Naive thymus-derived CD4-positive, alpha-beta T cell (primary cell): ENCODE data around the gene LMX1A. TPM values are rescaled to one million over a fixed set of nuclear protein-coding genes. Genes with fewer than 3 reads are reported as not detected.

Source experiments
- ATAC-seq: fragments of 150-1000 bp; cut with Tn5 transposase; 2 replicates; pipeline ENCODE4 v1.10.0; 2021; ENCODE audit warnings: mild to moderate bottlenecking, moderate library complexity
- CTCF ChIA-PET: fragments of 350-600 bp; sonication (Branson Sonifier 250); formaldehyde crosslinking; loops from one replicate; lab custom pipeline; 2021; ENCODE audit warnings: antibody characterized with exemption; lab: Charles Lee
- POLR2A ChIA-PET: fragments of 350-600 bp; sonication (Branson Sonifier 250); formaldehyde crosslinking; loops from one replicate; lab custom pipeline; 2021; ENCODE audit warnings: antibody characterized with exemption, inconsistent platforms; lab: Charles Lee
- DNase-seq, 9 donors: peaks; one replicate each; pipeline versions ENCODE4 v3.0.0 to v3.0.0-alpha.2; 2020 to 2022; ENCODE audit warnings: mixed read lengths in 1 of 9
- H3K27ac ChIP-seq: one replicate; pipeline ENCODE4 v1.7.0; 2013; ENCODE audit warnings: mild to moderate bottlenecking, low read depth, low read length, moderate library complexity
- H3K27me3 ChIP-seq, 2 donors: one replicate each; pipeline ENCODE4 v1.7.0; 2013; ENCODE audit warnings: low read length in 2 of 2, mild to moderate bottlenecking in 2 of 2, moderate library complexity in 2 of 2; ENCODE audit not compliant: control insufficient read depth in 2 of 2, insufficient read depth in 2 of 2
- H3K36me3 ChIP-seq, 3 experiments: 1 replicate in 2 of 3; 2 replicates in 1 of 3; pipeline ENCODE4 v1.7.0; 2013; ENCODE audit warnings: low read length in 3 of 3, mild to moderate bottlenecking in 3 of 3, moderate library complexity in 1 of 3; ENCODE audit not compliant: insufficient read depth in 3 of 3, control insufficient read depth in 2 of 3
- H3K4me1 ChIP-seq, 2 donors: one replicate each; pipeline ENCODE4 v1.7.0; 2013; ENCODE audit warnings: low read length in 2 of 2, mild to moderate bottlenecking in 2 of 2, moderate library complexity in 1 of 2; ENCODE audit not compliant: control insufficient read depth in 2 of 2, insufficient read depth in 2 of 2
- H3K4me3 ChIP-seq: 2 replicates; pipeline ENCODE4 v1.7.0; 2013; ENCODE audit warnings: mild to moderate bottlenecking, low read length
- H3K9me3 ChIP-seq, 3 experiments: 1 replicate in 2 of 3; 2 replicates in 1 of 3; pipeline ENCODE4 v1.7.0; 2013; ENCODE audit warnings: low read length in 3 of 3; ENCODE audit not compliant: control insufficient read depth in 2 of 3
- H3K27ac Mint-ChIP-seq, 9 donors: one replicate each; pipeline ENCODE4 v1.8.0; 2020 to 2022; ENCODE audit warnings: mixed read lengths in 9 of 9, mild to moderate bottlenecking in 8 of 9, moderate library complexity in 5 of 9, inconsistent platforms in 2 of 9
- H3K27me3 Mint-ChIP-seq, 5 donors: one replicate each; pipeline ENCODE4 v1.8.0; 2021 to 2022; ENCODE audit warnings: mixed read lengths in 5 of 5, mild to moderate bottlenecking in 1 of 5
- H3K36me3 Mint-ChIP-seq, 5 donors: one replicate each; pipeline ENCODE4 v1.8.0; 2020 to 2022; ENCODE audit warnings: mixed read lengths in 5 of 5, mild to moderate bottlenecking in 3 of 5, inconsistent platforms in 1 of 5
- H3K4me1 Mint-ChIP-seq, 7 donors: one replicate each; pipeline ENCODE4 v1.8.0; 2020 to 2022; ENCODE audit warnings: mixed read lengths in 7 of 7, mild to moderate bottlenecking in 3 of 7, inconsistent platforms in 1 of 7
- H3K4me3 Mint-ChIP-seq, 10 donors: one replicate each; pipeline ENCODE4 v1.8.0; 2020 to 2022; ENCODE audit warnings: mild to moderate bottlenecking in 10 of 10, mixed read lengths in 10 of 10, moderate library complexity in 6 of 10, inconsistent platforms in 2 of 10
- H3K9me3 Mint-ChIP-seq, 11 donors: one replicate each; pipeline ENCODE4 v1.8.0; 2020 to 2022; ENCODE audit warnings: mixed read lengths in 11 of 11, mild to moderate bottlenecking in 4 of 11, inconsistent platforms in 1 of 11, moderate library complexity in 1 of 11
- intact Hi-C, 2 donors: fragments of 100-400 bp; cut with micrococcal nuclease; formaldehyde crosslinking; loops; one replicate each; pipeline ENCODE4 v1.15.1; 2023
- polyA plus RNA-seq, 2 donors: library from polyadenylated mRNA; unstranded; fragments of 300-500 nt; fragmentation: Illumina TruSeq; gene quantifications; one replicate each; pipeline ENCODE4 v1.2.3, GENCODE V29; 2021
- total RNA-seq, 6 experiments: library from RNA in 5 of 6; stranded (reverse) in 5 of 6; gene quantifications; 1 replicate in 5 of 6; 2 replicates in 1 of 6; pipeline ENCODE4 v1.2.3 and lab custom pipeline; 2021 to 2026

LMX1A gene
- total and polyA plus RNA-seq, 7 experiments from 2014 or later: not detected

DNA sequence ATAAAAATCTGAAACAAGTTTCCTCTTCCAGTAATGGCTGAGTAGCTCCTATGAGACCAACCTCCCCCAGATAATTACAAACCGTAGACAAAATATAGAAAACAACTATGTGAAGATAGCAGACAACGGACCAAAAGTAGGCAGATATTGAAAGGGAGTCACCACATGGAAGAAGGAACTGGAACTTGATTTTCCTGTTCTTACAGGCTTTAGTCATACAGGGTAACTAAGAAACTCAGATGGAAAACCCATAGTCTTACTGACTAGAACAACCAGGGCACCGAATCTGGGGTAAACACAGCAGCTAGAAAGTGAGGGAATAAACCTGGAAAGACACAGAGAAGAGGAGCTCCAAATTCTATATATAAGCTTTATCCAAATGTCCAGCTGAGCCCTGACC, 26.0 kb downstream of the LMX1A start:
- Mint-ChIP-seq H3K4me1 (no peaks in the 10 kb centered on the region), H3K27me3 (peaks cover 11 to 47% (median 34%) of the 10 kb centered on the region in 5 donors), H3K36me3 (no peaks in the 10 kb centered on the region), H3K9me3 (peaks cover 0 to 6% (median 2%) of the 10 kb centered on the region in 11 donors), H3K4me3 (no peak overlapping the region), H3K27ac (no peak overlapping the region)
- DNase-seq (no peak), ATAC-seq (no peak)
- ChIA-PET CTCF (no interaction called here), POLR2A (no interaction called here)
- Histone ChIP-seq H3K36me3 (no peaks in the 10 kb centered on the region), H3K27me3 (peaks cover 0 to 5% of the 10 kb centered on the region in 2 donors), H3K27ac (no peak overlapping the region), H3K4me1 (no peaks in the 10 kb centered on the region), H3K4me3 (no peak overlapping the region), H3K9me3 (no peaks in the 10 kb centered on the region)
- intact Hi-C loops: no loop called here

GRCh38 chr1:165329104-165329503, 27.4 kb downstream of the LMX1A start:
- Histone ChIP-seq H3K27me3 (peaks cover 0 to 5% of the 10 kb centered on the region in 2 donors), H3K27ac (no peak overlapping the region), H3K9me3 (no peaks in the 10 kb centered on the region), H3K4me1 (no peaks in the 10 kb centered on the region), H3K4me3 (no peak overlapping the region), H3K36me3 (no peaks in the 10 kb centered on the region)
- peaks cover 6 to 54% (median 43%) of the 10 kb centered on the region in 5 donors for H3K27me3 Mint-ChIP-seq
- intact Hi-C loops: no loop called here
- no peak overlapping the region for H3K4me3 Mint-ChIP-seq
- ChIA-PET POLR2A (no interaction called here), CTCF (no interaction called here)
- no peak overlapping the region for H3K27ac Mint-ChIP-seq
- H3K4me1 Mint-ChIP-seq: no peaks in the 10 kb centered on the region
- H3K9me3 Mint-ChIP-seq: peaks cover 0 to 6% (median 2%) of the 10 kb centered on the region in 11 donors
- ATAC-seq: no peak
- no peaks in the 10 kb centered on the region for H3K36me3 Mint-ChIP-seq
- no peak for DNase-seq

- Histone ChIP-seq H3K4me1 (no peaks in the 10 kb centered on the region), H3K4me3 (no peak overlapping the region), H3K9me3 (no peaks in the 10 kb centered on the region), H3K27ac (no peak overlapping the region), H3K27me3 (peaks cover 0 to 5% of the 10 kb centered on the region in 2 donors), H3K36me3 (no peaks in the 10 kb centered on the region)
- H3K4me3 Mint-ChIP-seq: no peak overlapping the region
- DNase-seq (no peak), ATAC-seq (no peak)
- POLR2A ChIA-PET: no interaction called here
- CTCF ChIA-PET: no interaction called here
- no peak overlapping the region for H3K27ac Mint-ChIP-seq
- peaks cover 4 to 51% (median 37%) of the 10 kb centered on the region in 5 donors for H3K27me3 Mint-ChIP-seq
- intact Hi-C loops: no loop called here
- H3K36me3 Mint-ChIP-seq: no peaks in the 10 kb centered on the region
- no peaks in the 10 kb centered on the region for H3K4me1 Mint-ChIP-seq
- H3K9me3 Mint-ChIP-seq: peaks cover 0 to 6% (median 2%) of the 10 kb centered on the region in 11 donors
These were observed 28.4 kb downstream of the LMX1A start for GRCh38 chr1:165328136-165328535.

DNA sequence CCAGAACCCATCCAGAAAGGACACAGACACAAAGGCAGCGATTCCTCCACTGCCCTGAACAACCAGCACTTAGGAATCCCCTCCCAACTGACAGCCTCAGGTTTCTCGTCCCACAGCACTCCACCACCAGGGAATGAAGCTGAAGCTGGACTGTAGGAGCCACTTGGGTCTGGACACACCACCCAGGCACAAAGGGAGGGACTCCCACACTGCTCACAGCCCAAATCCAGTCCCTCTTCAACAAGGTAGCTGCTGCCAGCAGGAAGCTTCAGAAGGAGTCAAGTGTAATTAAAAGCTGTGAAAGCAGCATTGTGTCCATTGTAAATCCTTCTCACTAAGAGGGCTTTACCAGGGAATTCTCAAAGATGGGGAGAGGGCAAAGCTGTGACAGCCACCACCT, 29.0 kb downstream of the LMX1A start:
- H3K27ac Mint-ChIP-seq: no peak overlapping the region
- no peaks in the 10 kb centered on the region for H3K36me3 Mint-ChIP-seq
- intact Hi-C loops: no loop called here
- peaks cover 5 to 51% (median 40%) of the 10 kb centered on the region in 5 donors for H3K27me3 Mint-ChIP-seq
- H3K36me3 ChIP-seq: no peaks in the 10 kb centered on the region
- H3K27me3 ChIP-seq: peaks cover 0 to 5% of the 10 kb centered on the region in 2 donors
- CTCF ChIA-PET: no interaction called here
- ATAC-seq (no peak), DNase-seq (no peak)
- H3K9me3 ChIP-seq: no peaks in the 10 kb centered on the region
- H3K4me1 Mint-ChIP-seq: no peaks in the 10 kb centered on the region
- no peak overlapping the region for H3K4me3 ChIP-seq
- H3K4me1 ChIP-seq: no peaks in the 10 kb centered on the region
- H3K27ac ChIP-seq: no peak overlapping the region
- H3K4me3 Mint-ChIP-seq: no peak overlapping the region
- H3K9me3 Mint-ChIP-seq: peaks cover 0 to 6% (median 2%) of the 10 kb centered on the region in 11 donors
- POLR2A ChIA-PET: no interaction called here

DNA sequence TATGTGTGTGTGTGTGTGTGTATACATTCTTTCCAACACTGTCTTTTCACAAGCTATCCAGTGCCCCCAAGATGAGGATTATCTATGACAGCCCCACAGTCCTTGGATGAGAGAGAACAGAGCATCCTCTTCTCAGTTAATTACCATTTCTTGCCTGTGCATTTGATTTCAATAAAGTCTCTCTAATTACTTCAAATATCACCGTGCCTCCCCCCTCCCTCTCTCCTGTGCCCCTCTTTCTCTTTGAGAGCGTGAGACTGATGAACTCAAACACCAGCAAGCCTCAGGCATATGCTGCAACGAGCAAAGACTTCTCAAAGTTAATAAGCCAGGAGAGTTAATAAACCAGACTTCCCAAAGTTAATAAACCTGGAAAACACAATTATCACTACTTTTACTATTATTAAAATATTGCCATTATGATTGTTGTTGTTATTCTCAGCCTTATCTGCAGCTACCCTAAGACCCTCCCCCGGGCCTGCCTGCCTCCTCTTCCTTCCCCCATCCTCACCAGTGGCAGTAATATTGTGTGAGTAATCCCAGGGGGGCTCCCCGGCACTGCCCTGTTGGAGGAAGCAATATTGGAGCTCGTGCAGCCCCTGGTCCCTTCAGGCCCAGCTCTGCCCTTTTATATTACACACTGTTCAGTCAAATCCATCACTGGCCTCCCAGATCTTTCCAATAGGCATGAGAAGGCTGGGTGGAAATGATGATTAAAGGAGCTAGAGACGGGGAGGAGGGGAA, 30.9 kb downstream of the LMX1A start:
- ChIA-PET CTCF (no interaction called here), POLR2A (no interaction called here)
- H3K4me3 Mint-ChIP-seq: no peak overlapping the region
- DNase-seq (no peak), ATAC-seq (no peak)
- peaks cover 0 to 13% (median 3%) of the 10 kb centered on the region in 11 donors for H3K9me3 Mint-ChIP-seq
- peaks cover 0 to 5% of the 10 kb centered on the region in 2 donors for H3K27me3 ChIP-seq
- no peaks in the 10 kb centered on the region for H3K9me3 ChIP-seq
- H3K36me3 Mint-ChIP-seq: no peaks in the 10 kb centered on the region
- H3K27me3 Mint-ChIP-seq: peaks cover 5 to 70% (median 42%) of the 10 kb centered on the region in 5 donors
- intact Hi-C loops: no loop called here
- H3K4me1 ChIP-seq: no peaks in the 10 kb centered on the region
- H3K27ac ChIP-seq: no peak overlapping the region
- no peaks in the 10 kb centered on the region for H3K36me3 ChIP-seq
- H3K4me3 ChIP-seq: no peak overlapping the region
- H3K27ac Mint-ChIP-seq: no peak overlapping the region
- H3K4me1 Mint-ChIP-seq: no peaks in the 10 kb centered on the region

- peaks cover 0 to 13% (median 3%) of the 10 kb centered on the region in 11 donors for H3K9me3 Mint-ChIP-seq
- peaks cover 5 to 77% (median 46%) of the 10 kb centered on the region in 5 donors for H3K27me3 Mint-ChIP-seq
- H3K27ac Mint-ChIP-seq: no peak overlapping the region
- H3K4me1 ChIP-seq: no peaks in the 10 kb centered on the region
- no peak overlapping the region for H3K27ac ChIP-seq
- ChIA-PET CTCF (interaction anchor here (0.9 kb wide), 1 partner anchor 43 kb away, joined by 3 read pairs; no protein-coding TSS in a partner anchor), POLR2A (no interaction called here)
- H3K9me3 ChIP-seq: no peaks in the 10 kb centered on the region
- DNase-seq (no peak), ATAC-seq (no peak)
- no peak overlapping the region for H3K4me3 Mint-ChIP-seq
- no peaks in the 10 kb centered on the region for H3K4me1 Mint-ChIP-seq
- no peak overlapping the region for H3K4me3 ChIP-seq
- H3K36me3 ChIP-seq: no peaks in the 10 kb centered on the region
- intact Hi-C loops: no loop called here
- H3K36me3 Mint-ChIP-seq: no peaks in the 10 kb centered on the region
- peaks cover 0 to 5% of the 10 kb centered on the region in 2 donors for H3K27me3 ChIP-seq
These were observed 32.5 kb downstream of the LMX1A start for GRCh38 chr1:165324050-165324449.

- Histone ChIP-seq H3K27me3 (no peaks in the 10 kb centered on the region), H3K9me3 (no peaks in the 10 kb centered on the region), H3K36me3 (no peaks in the 10 kb centered on the region), H3K27ac (no peak overlapping the region), H3K4me3 (no peak overlapping the region), H3K4me1 (no peaks in the 10 kb centered on the region)
- CTCF ChIA-PET: no interaction called here
- Mint-ChIP-seq H3K4me1 (peaks cover 0 to 1% (median 0%) of the 10 kb centered on the region in 7 donors), H3K27ac (no peak overlapping the region), H3K4me3 (no peak overlapping the region), H3K36me3 (no peaks in the 10 kb centered on the region), H3K27me3 (peaks cover 10 to 77% (median 54%) of the 10 kb centered on the region in 5 donors), H3K9me3 (peaks cover 0 to 13% (median under 1%) of the 10 kb centered on the region in 11 donors)
- DNase-seq (no peak), ATAC-seq (no peak)
- POLR2A ChIA-PET: no interaction called here
- intact Hi-C loops: loop anchor here in 1 of 2 donors (10.0 kb wide), 1 partner anchor 57 kb away; no protein-coding TSS in a partner anchor
These were observed 38.9 kb downstream of the LMX1A start for GRCh38 chr1:165317612-165318011.
